Stimulated activated CD8-positive, alpha-beta memory T cell treated with anti-CD3 and anti-CD28 coated beads, Interleukin-7, amount 100 ng/mL, for 1 hour (primary cell): Measurements from ENCODE around the gene F11R.
"Not testable (repeated sequence)": the region's sequence is repeated elsewhere in the genome, so short reads cannot be mapped to it uniquely, and the experiment has no call there.

Experiments used
- DNase-seq, 2 donors: peaks; one replicate each; pipeline ENCODE4 v3.0.0-alpha.2; 2020; ENCODE audit warnings: low read depth in 2 of 2

Gene F11R

GRCh38 chr1:160971618-160972056 is 49.3 kb downstream of the F11R start:
- no peak for DNase-seq

- DNase-seq: no peak
These were observed 57.4 kb downstream of the F11R start for GRCh38 chr1:160963521-160963920.

- DNase-seq: no peak
These were observed 59.5 kb downstream of the F11R start for GRCh38 chr1:160961419-160961818.

- no peak for DNase-seq
These were observed 64.0 kb downstream of the F11R start for GRCh38 chr1:160956966-160957365.

- DNase-seq: no peak
These were observed 66.5 kb downstream of the F11R start, which contains the start of gene ITLN2 for GRCh38 chr1:160954158-160955104. Gene ITLN2, minus strand, starts transcription at chr1:160954809. Its CDS starts 68 bp downstream, at chr1:160954741.

- no peak for DNase-seq
These were observed 67.9 kb downstream of the F11R start for GRCh38 chr1:160953030-160953429.

- no peak for DNase-seq
These were observed 68.8 kb downstream of the F11R start for GRCh38 chr1:160952129-160952510.

GRCh38 chr1:160951443-160952128 is 69.4 kb downstream of the F11R start:
- peak; percentile 35 to 55 for DNase-seq

- no peak for DNase-seq
These were observed 70.3 kb downstream of the F11R start for GRCh38 chr1:160950657-160951056.

- DNase-seq: no peak
These were observed 71.1 kb downstream of the F11R start for GRCh38 chr1:160949881-160950280.

- DNase-seq: not testable (repeated sequence)
These were observed 71.6 kb downstream of the F11R start for GRCh38 chr1:160949216-160949880.

- not testable (repeated sequence) for DNase-seq
These were observed 73.7 kb downstream of the F11R start for GRCh38 chr1:160947174-160947759.

GRCh38 chr1:160945881-160946280 is 75.1 kb downstream of the F11R start:
- not testable (repeated sequence) for DNase-seq
